Measurements from ENCODE around the gene C17orf107.
"Not testable (repeated sequence)": the region's sequence is repeated elsewhere in the genome, so short reads cannot be mapped to it uniquely, and the experiment has no call there.

Gene C17orf107

GRCh38 chr17:4899341-4900230 lies at the start of gene C17orf107:
Gene C17orf107 (plus strand): TSS chr17:4899536. CDS start chr17:4899763, 227 bp downstream.
- DNase-seq: no peak

GRCh38 chr17:4850246-4850645 lies 49.1 kb upstream of the C17orf107 start:
- no peak for DNase-seq

- DNase-seq: no peak
These were observed 48.3 kb upstream of the C17orf107 start for GRCh38 chr17:4851084-4851483.

GRCh38 chr17:4852567-4853207 lies 46.6 kb upstream of the C17orf107 start:
- no peak for DNase-seq

GRCh38 chr17:4853208-4853671 lies 46.1 kb upstream of the C17orf107 start:
- DNase-seq: no peak

- no peak for DNase-seq
These were observed 45.1 kb upstream of the C17orf107 start for GRCh38 chr17:4854111-4854681.

GRCh38 chr17:4856271-4856936 lies 42.9 kb upstream of the C17orf107 start:
- no peak for DNase-seq

- DNase-seq: no peak
These were observed 42.4 kb upstream of the C17orf107 start for GRCh38 chr17:4856937-4857314.

- DNase-seq: not testable (repeated sequence)
These were observed 42.0 kb upstream of the C17orf107 start for GRCh38 chr17:4857347-4857746.

- no peak for DNase-seq
These were observed 41.1 kb upstream of the C17orf107 start for GRCh38 chr17:4858068-4858881.

GRCh38 chr17:4858882-4859260 lies 40.5 kb upstream of the C17orf107 start:
- no peak for DNase-seq

- no peak for DNase-seq
These were observed 39.3 kb upstream of the C17orf107 start for GRCh38 chr17:4859816-4860625.

GRCh38 chr17:4860651-4861050 lies 38.7 kb upstream of the C17orf107 start:
- DNase-seq: no peak

GRCh38 chr17:4861052-4861451 lies 38.3 kb upstream of the C17orf107 start:
- no peak for DNase-seq

- no peak for DNase-seq
These were observed 36.6 kb upstream of the C17orf107 start for GRCh38 chr17:4862720-4863119.

- DNase-seq: no peak
These were observed 36.0 kb upstream of the C17orf107 start for GRCh38 chr17:4863321-4863720.

- DNase-seq: not testable (repeated sequence)
These were observed 31.8 kb upstream of the C17orf107 start for GRCh38 chr17:4867535-4867934.

- DNase-seq: not testable (repeated sequence)
These were observed 30.0 kb upstream of the C17orf107 start for GRCh38 chr17:4869058-4869998.

GRCh38 chr17:4870855-4871254 lies 28.5 kb upstream of the C17orf107 start:
- no peak for DNase-seq

- no peak for DNase-seq
These were observed 26.6 kb upstream of the C17orf107 start for GRCh38 chr17:4872786-4873185.

All from cortex of kidney (tissue), 1 donor.